OCI-LY7 (cell line): ENCODE data around the gene ARHGAP24.

ENCODE experiments used
- EZH2phosphoT487 ChIP-seq: fragments of 200-600 bp; sonication (generic); IDR thresholded peaks from 2 replicates; pipeline ENCODE4 v1.6.1; 2018; ENCODE audit warnings: low read depth, borderline replicate concordance, mild to moderate bottlenecking, mixed run types, antibody characterized with exemption, low read length, moderate library complexity, mixed read lengths
- TF ChIP-seq, protein P1 (sequence below): fragments of 200-600 bp; sonication (generic); conservative IDR thresholded peaks from 2 replicates; pipeline ENCODE4 v1.5.1; 2014; ENCODE audit warnings: mild to moderate bottlenecking, antibody characterized with exemption, low read length, moderate library complexity, mixed read lengths

- TF ChIP-seq, protein P1, sequence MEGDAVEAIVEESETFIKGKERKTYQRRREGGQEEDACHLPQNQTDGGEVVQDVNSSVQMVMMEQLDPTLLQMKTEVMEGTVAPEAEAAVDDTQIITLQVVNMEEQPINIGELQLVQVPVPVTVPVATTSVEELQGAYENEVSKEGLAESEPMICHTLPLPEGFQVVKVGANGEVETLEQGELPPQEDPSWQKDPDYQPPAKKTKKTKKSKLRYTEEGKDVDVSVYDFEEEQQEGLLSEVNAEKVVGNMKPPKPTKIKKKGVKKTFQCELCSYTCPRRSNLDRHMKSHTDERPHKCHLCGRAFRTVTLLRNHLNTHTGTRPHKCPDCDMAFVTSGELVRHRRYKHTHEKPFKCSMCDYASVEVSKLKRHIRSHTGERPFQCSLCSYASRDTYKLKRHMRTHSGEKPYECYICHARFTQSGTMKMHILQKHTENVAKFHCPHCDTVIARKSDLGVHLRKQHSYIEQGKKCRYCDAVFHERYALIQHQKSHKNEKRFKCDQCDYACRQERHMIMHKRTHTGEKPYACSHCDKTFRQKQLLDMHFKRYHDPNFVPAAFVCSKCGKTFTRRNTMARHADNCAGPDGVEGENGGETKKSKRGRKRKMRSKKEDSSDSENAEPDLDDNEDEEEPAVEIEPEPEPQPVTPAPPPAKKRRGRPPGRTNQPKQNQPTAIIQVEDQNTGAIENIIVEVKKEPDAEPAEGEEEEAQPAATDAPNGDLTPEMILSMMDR, result no peak
- TF ChIP-seq EZH2phosphoT487, result no peak
Measured at GRCh38 chr4:85556283-85556682, 81.3 kb downstream of the ARHGAP24 start.
